HepG2 (cell line): ENCODE data around the gene TTLL1.

Experiments
- FOXA3 ChIP-seq: IDR thresholded peaks from 2 replicates; pipeline ENCODE4 v1.6.1; 2016; ENCODE audit warnings: missing genetic modification reagents, missing compliant biosample characterization
- ZNF737 ChIP-seq: sonication (generic); formaldehyde crosslinking; IDR thresholded peaks from 2 replicates; pipeline ENCODE4 v1.5.0; 2020; ENCODE audit warnings: missing genetic modification reagents, mild to moderate bottlenecking, borderline replicate concordance
- TF ChIP-seq, protein P1 (sequence below): sonication (generic); formaldehyde crosslinking; IDR thresholded peaks from 2 replicates; pipeline ENCODE4 v1.5.0; 2020; ENCODE audit warnings: mild to moderate bottlenecking, missing genetic modification reagents, moderate library complexity
- TF ChIP-seq, protein P2 (sequence below): sonication (generic); formaldehyde crosslinking; IDR thresholded peaks from 2 replicates; pipeline ENCODE4 v1.4.0; 2020; ENCODE audit warnings: missing genetic modification reagents
- TF ChIP-seq, protein P3 (sequence below), 2 experiments: IDR thresholded peaks; 2 replicates each; pipeline ENCODE4 v1.6.1; 2011 to 2012; ENCODE audit warnings: low read length in 2 of 2, borderline replicate concordance in 1 of 2, low read depth in 1 of 2, mild to moderate bottlenecking in 1 of 2, moderate library complexity in 1 of 2

DNA sequence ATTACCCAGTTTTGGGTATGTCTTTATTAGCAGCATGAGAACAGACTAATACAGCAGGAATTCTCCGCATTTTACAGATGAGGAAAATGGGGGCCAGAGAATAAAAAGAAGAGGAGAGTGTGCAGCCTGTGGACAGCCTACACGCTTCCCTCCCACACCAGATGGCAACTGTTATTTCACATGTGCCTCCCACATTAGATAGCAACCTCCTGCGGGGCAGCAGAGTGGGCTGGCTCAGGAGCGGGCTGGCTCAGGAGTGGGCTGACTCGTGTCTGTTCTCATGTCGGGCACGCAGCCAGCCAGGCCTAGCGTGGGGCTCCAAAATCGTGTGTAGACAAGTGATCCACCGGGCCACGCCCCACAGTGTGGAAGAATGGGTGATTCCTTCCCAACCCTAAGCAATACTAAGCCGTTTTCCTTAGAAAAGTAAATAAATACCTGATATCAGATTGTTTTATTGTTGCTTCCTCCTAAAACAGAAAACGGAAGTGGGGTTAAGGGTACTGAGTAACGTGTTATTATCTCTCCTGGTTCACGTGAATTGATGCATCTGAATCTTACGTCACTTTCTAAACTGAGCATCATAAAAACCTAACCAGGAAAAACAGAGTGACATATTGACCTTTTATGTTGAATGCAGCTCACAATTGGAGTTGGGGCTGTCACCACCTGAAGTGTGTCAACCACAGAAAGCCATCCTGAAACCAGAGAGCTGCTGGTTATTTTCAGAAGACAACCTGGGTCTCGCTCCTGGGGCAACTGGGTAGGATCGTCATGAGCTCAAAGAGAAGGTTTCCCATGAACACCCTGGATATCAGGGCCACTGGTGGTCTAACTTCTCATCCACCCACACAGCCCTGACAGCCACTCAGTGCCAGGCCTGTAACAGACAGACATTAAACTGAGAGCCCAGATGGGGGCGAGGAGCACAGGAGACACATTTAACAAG, 3.3 kb downstream of the TTLL1 start:
- TF ChIP-seq, protein P1, sequence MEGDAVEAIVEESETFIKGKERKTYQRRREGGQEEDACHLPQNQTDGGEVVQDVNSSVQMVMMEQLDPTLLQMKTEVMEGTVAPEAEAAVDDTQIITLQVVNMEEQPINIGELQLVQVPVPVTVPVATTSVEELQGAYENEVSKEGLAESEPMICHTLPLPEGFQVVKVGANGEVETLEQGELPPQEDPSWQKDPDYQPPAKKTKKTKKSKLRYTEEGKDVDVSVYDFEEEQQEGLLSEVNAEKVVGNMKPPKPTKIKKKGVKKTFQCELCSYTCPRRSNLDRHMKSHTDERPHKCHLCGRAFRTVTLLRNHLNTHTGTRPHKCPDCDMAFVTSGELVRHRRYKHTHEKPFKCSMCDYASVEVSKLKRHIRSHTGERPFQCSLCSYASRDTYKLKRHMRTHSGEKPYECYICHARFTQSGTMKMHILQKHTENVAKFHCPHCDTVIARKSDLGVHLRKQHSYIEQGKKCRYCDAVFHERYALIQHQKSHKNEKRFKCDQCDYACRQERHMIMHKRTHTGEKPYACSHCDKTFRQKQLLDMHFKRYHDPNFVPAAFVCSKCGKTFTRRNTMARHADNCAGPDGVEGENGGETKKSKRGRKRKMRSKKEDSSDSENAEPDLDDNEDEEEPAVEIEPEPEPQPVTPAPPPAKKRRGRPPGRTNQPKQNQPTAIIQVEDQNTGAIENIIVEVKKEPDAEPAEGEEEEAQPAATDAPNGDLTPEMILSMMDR, result no peak
- TF ChIP-seq ZNF737 (CRISPR knock-in tag), result no peak
- TF ChIP-seq, protein P2, sequence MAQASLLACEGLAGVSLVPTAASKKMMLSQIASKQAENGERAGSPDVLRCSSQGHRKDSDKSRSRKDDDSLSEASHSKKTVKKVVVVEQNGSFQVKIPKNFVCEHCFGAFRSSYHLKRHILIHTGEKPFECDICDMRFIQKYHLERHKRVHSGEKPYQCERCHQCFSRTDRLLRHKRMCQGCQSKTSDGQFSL (CRISPR knock-in tag), result no peak
- no peak for TF ChIP-seq FOXA3 (CRISPR knock-in tag)
- TF ChIP-seq, protein P3, sequence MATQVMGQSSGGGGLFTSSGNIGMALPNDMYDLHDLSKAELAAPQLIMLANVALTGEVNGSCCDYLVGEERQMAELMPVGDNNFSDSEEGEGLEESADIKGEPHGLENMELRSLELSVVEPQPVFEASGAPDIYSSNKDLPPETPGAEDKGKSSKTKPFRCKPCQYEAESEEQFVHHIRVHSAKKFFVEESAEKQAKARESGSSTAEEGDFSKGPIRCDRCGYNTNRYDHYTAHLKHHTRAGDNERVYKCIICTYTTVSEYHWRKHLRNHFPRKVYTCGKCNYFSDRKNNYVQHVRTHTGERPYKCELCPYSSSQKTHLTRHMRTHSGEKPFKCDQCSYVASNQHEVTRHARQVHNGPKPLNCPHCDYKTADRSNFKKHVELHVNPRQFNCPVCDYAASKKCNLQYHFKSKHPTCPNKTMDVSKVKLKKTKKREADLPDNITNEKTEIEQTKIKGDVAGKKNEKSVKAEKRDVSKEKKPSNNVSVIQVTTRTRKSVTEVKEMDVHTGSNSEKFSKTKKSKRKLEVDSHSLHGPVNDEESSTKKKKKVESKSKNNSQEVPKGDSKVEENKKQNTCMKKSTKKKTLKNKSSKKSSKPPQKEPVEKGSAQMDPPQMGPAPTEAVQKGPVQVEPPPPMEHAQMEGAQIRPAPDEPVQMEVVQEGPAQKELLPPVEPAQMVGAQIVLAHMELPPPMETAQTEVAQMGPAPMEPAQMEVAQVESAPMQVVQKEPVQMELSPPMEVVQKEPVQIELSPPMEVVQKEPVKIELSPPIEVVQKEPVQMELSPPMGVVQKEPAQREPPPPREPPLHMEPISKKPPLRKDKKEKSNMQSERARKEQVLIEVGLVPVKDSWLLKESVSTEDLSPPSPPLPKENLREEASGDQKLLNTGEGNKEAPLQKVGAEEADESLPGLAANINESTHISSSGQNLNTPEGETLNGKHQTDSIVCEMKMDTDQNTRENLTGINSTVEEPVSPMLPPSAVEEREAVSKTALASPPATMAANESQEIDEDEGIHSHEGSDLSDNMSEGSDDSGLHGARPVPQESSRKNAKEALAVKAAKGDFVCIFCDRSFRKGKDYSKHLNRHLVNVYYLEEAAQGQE (IDR thresholded peaks at IDR 0.05; ENCODE audit: borderline replicate concordance in 1 of 2, low read depth in 1 of 2, low read length in 2 of 2), result no peak
